HFFc6 (cell line): ENCODE data around the gene CCDC180. TPM values are rescaled to one million over a fixed set of nuclear protein-coding genes. Genes with fewer than 3 reads are reported as not detected.

Experiments
- DNase-seq: peaks from one replicate; pipeline ENCODE4 v3.0.0-alpha.2; 2018
- H3K27ac Mint-ChIP-seq: 2 replicates; pipeline ENCODE4 v1.8.0; 2020; ENCODE audit warnings: mild to moderate bottlenecking, mixed read lengths
- H3K27me3 Mint-ChIP-seq: 2 replicates; pipeline ENCODE4 v1.8.0; 2021; ENCODE audit warnings: mild to moderate bottlenecking, moderate library complexity, mixed read lengths; ENCODE audit not compliant: insufficient read depth
- H3K36me3 Mint-ChIP-seq: 2 replicates; pipeline ENCODE4 v1.8.0; 2021; ENCODE audit warnings: low read depth, mixed read lengths
- H3K4me1 Mint-ChIP-seq: 2 replicates; pipeline ENCODE4 v1.8.0; 2020; ENCODE audit warnings: low read depth, mixed read lengths
- H3K4me3 Mint-ChIP-seq: 2 replicates; pipeline ENCODE4 v1.8.0; 2020; ENCODE audit warnings: mild to moderate bottlenecking, moderate library complexity, mixed read lengths
- H3K9me3 Mint-ChIP-seq: 2 replicates; pipeline ENCODE4 v1.8.0; 2020; ENCODE audit warnings: mild to moderate bottlenecking, mixed read lengths
- total RNA-seq, 6 experiments: library from RNA; stranded (reverse); fragmentation: NEBNext Ultra II Directional; extraction: Animal tissue kit (Norgen Biotek cat#: 25700); gene quantifications; 2 replicates in 1 of 6; 3 replicates in 5 of 6; pipeline ENCODE4 v1.2.3, GENCODE V29; 2021
- TF ChIP-seq, protein P1 (sequence below): fragments of 200-600 bp; sonication (generic); IDR thresholded peaks from 2 replicates; pipeline ENCODE4 v1.5.0; 2021; ENCODE audit warnings: antibody characterized with exemption, mild to moderate bottlenecking

Gene CCDC180
- total RNA-seq, 6 experiments from 2014 or later = 0.71 to 1.8 (median 1.2) TPM

DNA sequence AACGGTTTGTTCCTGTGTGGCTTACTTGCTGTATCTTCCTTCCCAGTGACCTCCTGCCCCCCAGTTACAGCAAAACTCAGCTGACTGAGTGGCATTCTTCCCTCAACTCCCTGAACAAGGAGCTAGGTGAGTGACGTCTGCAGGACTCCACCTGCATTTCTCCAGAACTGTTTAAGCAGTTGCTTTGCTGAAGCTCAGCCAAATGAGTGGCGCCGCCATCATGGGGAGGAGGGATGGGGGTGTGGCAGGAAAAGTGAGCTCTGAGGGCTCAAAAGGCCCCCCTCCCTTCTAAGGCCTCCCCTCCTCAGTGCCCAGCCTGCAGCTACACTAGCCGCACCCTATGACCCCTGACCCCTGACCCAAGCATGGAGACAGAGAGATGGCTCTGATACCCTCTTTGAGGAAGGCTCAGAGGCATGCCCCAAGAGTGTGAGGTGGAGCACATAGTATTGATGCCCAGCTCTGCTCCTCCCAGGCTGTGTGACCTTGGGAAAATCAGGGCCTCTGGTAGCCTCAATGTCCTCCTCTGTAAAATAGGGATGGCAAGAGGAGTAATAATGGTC lies 12.7 kb downstream of the CCDC180 start:
- H3K9me3 Mint-ChIP-seq = no peaks in the 10 kb centered on the region
- H3K36me3 Mint-ChIP-seq = peaks cover 3% of the 10 kb centered on the region; the same call in 1 of the 2 replicates
- TF ChIP-seq, protein P1, sequence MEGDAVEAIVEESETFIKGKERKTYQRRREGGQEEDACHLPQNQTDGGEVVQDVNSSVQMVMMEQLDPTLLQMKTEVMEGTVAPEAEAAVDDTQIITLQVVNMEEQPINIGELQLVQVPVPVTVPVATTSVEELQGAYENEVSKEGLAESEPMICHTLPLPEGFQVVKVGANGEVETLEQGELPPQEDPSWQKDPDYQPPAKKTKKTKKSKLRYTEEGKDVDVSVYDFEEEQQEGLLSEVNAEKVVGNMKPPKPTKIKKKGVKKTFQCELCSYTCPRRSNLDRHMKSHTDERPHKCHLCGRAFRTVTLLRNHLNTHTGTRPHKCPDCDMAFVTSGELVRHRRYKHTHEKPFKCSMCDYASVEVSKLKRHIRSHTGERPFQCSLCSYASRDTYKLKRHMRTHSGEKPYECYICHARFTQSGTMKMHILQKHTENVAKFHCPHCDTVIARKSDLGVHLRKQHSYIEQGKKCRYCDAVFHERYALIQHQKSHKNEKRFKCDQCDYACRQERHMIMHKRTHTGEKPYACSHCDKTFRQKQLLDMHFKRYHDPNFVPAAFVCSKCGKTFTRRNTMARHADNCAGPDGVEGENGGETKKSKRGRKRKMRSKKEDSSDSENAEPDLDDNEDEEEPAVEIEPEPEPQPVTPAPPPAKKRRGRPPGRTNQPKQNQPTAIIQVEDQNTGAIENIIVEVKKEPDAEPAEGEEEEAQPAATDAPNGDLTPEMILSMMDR = no peak
- H3K4me3 Mint-ChIP-seq = no peak overlapping the region
- no peak overlapping the region for H3K27ac Mint-ChIP-seq
- H3K27me3 Mint-ChIP-seq = no peaks in the 10 kb centered on the region; the same call in 1 of the 2 replicates
- H3K4me1 Mint-ChIP-seq = peaks cover 6% of the 10 kb centered on the region
- DNase-seq = no peak

DNA sequence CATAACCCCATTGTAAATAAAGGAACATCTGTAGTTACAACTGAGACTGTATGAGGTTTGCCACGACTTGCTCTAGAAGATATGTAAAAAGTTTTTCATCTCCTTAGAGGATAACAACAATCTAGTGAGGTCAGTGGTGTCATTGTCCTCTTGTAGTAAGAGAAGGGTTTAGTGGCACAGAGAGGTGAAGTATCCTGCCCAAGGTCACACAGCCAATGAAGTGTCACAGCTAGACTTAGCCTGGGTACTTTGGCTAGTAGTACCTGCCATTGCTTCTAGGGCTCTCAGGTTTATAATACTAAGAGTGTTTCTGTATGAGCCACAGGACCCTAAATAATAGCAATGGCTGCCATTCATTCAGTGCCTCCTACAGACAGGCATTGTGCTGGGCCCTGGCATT lies 13.8 kb downstream of the CCDC180 start:
- no peak overlapping the region for H3K4me3 Mint-ChIP-seq
- H3K27ac Mint-ChIP-seq = no peak overlapping the region
- H3K27me3 Mint-ChIP-seq = no peaks in the 10 kb centered on the region; the same call in 1 of the 2 replicates
- TF ChIP-seq, protein P1 = no peak
- peaks cover 4% of the 10 kb centered on the region; the same call in 1 of the 2 replicates for H3K36me3 Mint-ChIP-seq
- no peaks in the 10 kb centered on the region for H3K4me1 Mint-ChIP-seq
- DNase-seq = no peak
- H3K9me3 Mint-ChIP-seq = no peaks in the 10 kb centered on the region

DNA sequence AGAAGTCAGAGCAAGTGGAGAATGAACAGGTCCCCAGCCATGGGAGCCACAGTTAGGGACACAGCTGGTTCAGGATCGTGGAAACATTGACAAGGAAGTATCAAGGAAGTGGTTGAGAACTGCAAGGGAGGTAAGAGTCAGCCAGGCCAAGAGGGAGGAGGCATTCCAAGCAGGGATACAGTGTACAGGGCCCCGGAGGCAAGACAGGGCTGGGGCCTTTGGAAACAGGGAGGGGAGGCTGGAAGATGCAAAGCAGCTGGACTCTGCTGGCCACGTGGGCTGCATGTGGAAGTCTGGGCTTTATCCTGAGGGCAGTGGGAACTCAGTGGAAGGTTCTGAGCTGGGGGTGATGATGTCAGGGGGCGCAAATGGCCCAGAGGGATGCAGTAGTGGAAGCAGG lies 14.2 kb downstream of the CCDC180 start:
- H3K9me3 Mint-ChIP-seq = no peaks in the 10 kb centered on the region
- no peaks in the 10 kb centered on the region; the same call in 1 of the 2 replicates for H3K27me3 Mint-ChIP-seq
- no peak overlapping the region for H3K4me3 Mint-ChIP-seq
- no peaks in the 10 kb centered on the region for H3K4me1 Mint-ChIP-seq
- no peak overlapping the region for H3K27ac Mint-ChIP-seq
- H3K36me3 Mint-ChIP-seq = peaks cover 4% of the 10 kb centered on the region; the same call in 1 of the 2 replicates
- DNase-seq = no peak
- TF ChIP-seq, protein P1 = no peak

DNA sequence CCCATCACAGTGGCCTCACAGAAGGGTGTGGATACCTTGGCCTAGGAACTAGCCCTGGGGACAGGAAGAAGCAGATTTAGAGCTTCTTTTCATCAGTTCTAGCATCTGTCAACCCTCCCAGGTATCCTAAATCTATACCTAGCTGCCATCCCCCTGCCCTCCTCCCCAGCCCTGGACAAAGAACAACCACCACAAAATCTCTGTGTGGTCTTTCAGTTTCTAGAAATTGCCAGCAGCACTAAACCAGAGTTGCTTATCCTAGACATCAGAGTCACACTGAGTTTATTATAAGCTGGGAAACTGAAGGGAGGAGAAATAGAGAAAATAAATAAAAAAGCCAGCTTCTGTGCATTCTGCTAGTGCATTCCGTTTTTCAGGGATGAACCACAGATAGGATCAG lies 14.6 kb downstream of the CCDC180 start:
- TF ChIP-seq, protein P1 = no peak
- Mint-ChIP-seq H3K36me3 (peaks cover 4% of the 10 kb centered on the region; the same call in 1 of the 2 replicates), H3K9me3 (no peaks in the 10 kb centered on the region), H3K27ac (no peak overlapping the region), H3K4me3 (no peak overlapping the region), H3K27me3 (no peaks in the 10 kb centered on the region; the same call in 1 of the 2 replicates), H3K4me1 (no peaks in the 10 kb centered on the region)
- DNase-seq = no peak

DNA sequence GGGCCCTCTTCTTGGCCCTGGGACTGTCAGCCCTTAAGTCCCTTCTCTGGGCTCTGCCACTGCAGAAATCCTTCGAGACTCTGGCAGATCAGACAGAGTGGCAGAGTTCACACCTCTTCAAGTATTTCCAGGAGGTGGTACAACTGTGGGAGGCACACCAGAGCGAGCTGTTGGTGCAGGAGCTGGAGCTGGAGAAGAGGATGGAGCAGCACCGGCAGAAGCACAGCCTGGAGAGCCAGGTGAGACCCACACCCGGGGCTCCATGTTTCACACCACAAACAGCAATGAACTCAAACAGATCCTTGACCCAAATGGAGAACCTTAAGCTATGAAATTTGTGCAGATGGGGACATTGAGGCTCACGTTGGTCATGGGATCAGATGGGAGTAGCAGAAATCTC lies 17.5 kb downstream of the CCDC180 start:
- no peak overlapping the region for H3K4me3 Mint-ChIP-seq
- no peaks in the 10 kb centered on the region for H3K9me3 Mint-ChIP-seq
- H3K27me3 Mint-ChIP-seq = no peaks in the 10 kb centered on the region; the same call in 1 of the 2 replicates
- no peak overlapping the region for H3K27ac Mint-ChIP-seq
- H3K36me3 Mint-ChIP-seq = peaks cover 4% of the 10 kb centered on the region; the same call in 1 of the 2 replicates
- TF ChIP-seq, protein P1 = no peak
- no peak for DNase-seq
- H3K4me1 Mint-ChIP-seq = no peaks in the 10 kb centered on the region
